Progenitor cell of endocrine pancreas (in vitro differentiated cells): Measurements from ENCODE around the gene ATP6V0D1. TPM values are rescaled to one million over a fixed set of nuclear protein-coding genes. Genes with fewer than 3 reads are reported as not detected.

ENCODE experiments used
- total RNA-seq: library from RNA; stranded (reverse); gene quantifications from 2 replicates; pipeline ENCODE4 v1.2.1, GENCODE V29; 2021

Gene ATP6V0D1
- total RNA-seq, 1 donor from 2014 or later: 65.3 TPM

Other genes starting within 250 kb of the ATP6V0D1 start
- 28.2 and 30.2 TPM in 2 replicates for gene FHOD1, start 233.7 kb downstream of the ATP6V0D1 start, total RNA-seq
- 3.4 and 3.9 TPM in 2 replicates for gene SLC9A5, start 232.2 kb downstream of the ATP6V0D1 start, total RNA-seq
- 3.3 and 3.8 TPM in 2 replicates for gene PLEKHG4, start 201.6 kb downstream of the ATP6V0D1 start, total RNA-seq
- 0.14 and 1.4 TPM in 2 replicates for gene KCTD19, start 154.4 kb downstream of the ATP6V0D1 start, total RNA-seq
- gene LRRC36, start 154.3 kb downstream of the ATP6V0D1 start, total RNA-seq: 1.6 and 2.3 TPM in 2 replicates
- gene TPPP3, start 87.7 kb downstream of the ATP6V0D1 start, total RNA-seq: 17.5 and 26.8 TPM in 2 replicates
- gene ZDHHC1, start 64.7 kb downstream of the ATP6V0D1 start, total RNA-seq: 16.5 and 17.0 TPM in 2 replicates
- 38.7 and 44.5 TPM in 2 replicates for gene HSD11B2, start 50.0 kb downstream of the ATP6V0D1 start, total RNA-seq
- not detected in 2 replicates for gene AGRP, start 2.4 kb upstream of the ATP6V0D1 start, total RNA-seq
- gene RIPOR1, start 47.7 kb upstream of the ATP6V0D1 start, total RNA-seq: 72.7 and 78.8 TPM in 2 replicates
- 67.8 and 69.8 TPM in 2 replicates for gene CTCF, start 81.4 kb upstream of the ATP6V0D1 start, total RNA-seq
- gene CARMIL2, start 164.0 kb upstream of the ATP6V0D1 start, total RNA-seq: 11.8 and 14.2 TPM in 2 replicates
- gene ACD, start 179.1 kb upstream of the ATP6V0D1 start, total RNA-seq: 32.7 and 34.7 TPM in 2 replicates
- 5.6 and 6.4 TPM in 2 replicates for gene PARD6A, start 179.8 kb upstream of the ATP6V0D1 start, total RNA-seq
- gene ENKD1, start 185.6 kb upstream of the ATP6V0D1 start, total RNA-seq: 25.1 and 26.1 TPM in 2 replicates
- 2.5 and 2.6 TPM in 2 replicates for gene C16orf86, start 185.7 kb upstream of the ATP6V0D1 start, total RNA-seq
- gene GFOD2, start 238.2 kb upstream of the ATP6V0D1 start, total RNA-seq: 38.8 and 40.7 TPM in 2 replicates